ENCODE measurements around the gene WDR59. TPM values are rescaled to one million over a fixed set of nuclear protein-coding genes. Genes with fewer than 3 reads are reported as not detected.

The WDR59 gene
- total RNA-seq, 3 donors from 2014 or later: 21.8 to 61.0 (median 43.6) TPM

DNA sequence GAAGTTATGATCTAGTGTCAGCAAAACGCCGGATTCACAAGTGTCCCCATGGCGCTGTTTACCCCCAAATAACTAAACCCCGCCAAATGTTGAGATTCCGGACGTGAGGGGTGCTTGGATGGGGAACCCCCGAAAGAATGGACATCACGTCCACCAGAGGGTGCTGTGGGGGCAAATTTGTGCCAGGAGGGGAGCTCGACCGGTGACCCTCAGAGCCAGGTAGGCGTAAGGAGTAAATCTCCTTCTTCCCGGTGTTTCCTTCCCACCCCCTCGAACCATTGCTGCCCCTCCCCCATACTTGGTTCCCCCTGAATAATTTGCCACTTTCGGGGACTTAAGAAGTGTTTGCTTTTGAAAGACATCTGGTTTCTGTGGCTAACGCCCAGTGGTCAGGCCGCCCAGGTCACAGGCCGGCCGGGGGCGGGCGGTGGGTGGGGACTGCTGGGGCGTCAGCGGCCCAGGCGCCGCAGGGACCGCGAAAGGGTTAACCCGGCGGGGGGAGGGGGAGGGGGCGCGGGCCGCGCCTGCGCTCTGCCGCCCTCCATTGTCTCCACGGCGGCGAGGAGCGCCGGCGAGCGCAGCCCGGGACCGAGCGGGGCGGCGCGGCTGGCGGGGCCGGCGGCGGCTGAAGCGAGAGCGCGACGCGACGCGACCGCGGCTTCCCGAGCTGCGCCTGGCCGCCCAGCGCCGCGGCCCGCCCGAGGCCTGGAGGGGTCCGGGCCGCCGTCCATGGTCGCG, 13.7 kb upstream of the WDR59 start, which contains the start of gene ZNRF1:
Gene ZNRF1, plus strand, starts transcription at position 544 of the 738 bp plus-strand sequence. CDS start 648 bp downstream, outside the sequence.
- no peaks in the 10 kb centered on the region for H3K27me3 ChIP-seq
- H3K4me1 ChIP-seq: peaks cover 0 to 6% of the 10 kb centered on the region in 2 donors
- peak; percentile 65 to 84 for DNase-seq (ENCODE audit: low spot score in 2 of 2)
- H3K9me3 ChIP-seq: no peaks in the 10 kb centered on the region
- intact Hi-C loops (cut with DNase I; ENCODE audit: low total_unique reads): no loop called here
- H3K4me3 ChIP-seq: peak within 1 kb of the TSS; percentile 79 to 94 (median 80)
- peak; percentile 75 to 87 (median 86) for TF ChIP-seq CTCF (IDR thresholded peaks at IDR 0.05)
- TF ChIP-seq POLR2A (IDR thresholded peaks at IDR 0.05): no peak
- TF ChIP-seq POLR2AphosphoS5 (IDR thresholded peaks at IDR 0.05): peak in 1 of 3 donors; percentile 47
- no peaks in the 10 kb centered on the region for H3K36me3 ChIP-seq
- H3K27ac ChIP-seq: peak within 1 kb of the TSS; percentile 84 to 86

GRCh38 chr16:74997042-74997491, 12.1 kb upstream of the WDR59 start:
- Histone ChIP-seq H3K27ac (no peak overlapping the region), H3K36me3 (no peaks in the 10 kb centered on the region), H3K4me3 (no peak overlapping the region), H3K4me1 (no peaks in the 10 kb centered on the region), H3K27me3 (no peaks in the 10 kb centered on the region), H3K9me3 (no peaks in the 10 kb centered on the region)
- DNase-seq (ENCODE audit: low spot score in 2 of 2): no peak
- intact Hi-C loops (cut with DNase I; ENCODE audit: low total_unique reads): no loop called here
- TF ChIP-seq POLR2A (IDR thresholded peaks at IDR 0.05) (no peak), POLR2AphosphoS5 (IDR thresholded peaks at IDR 0.05) (no peak), CTCF (IDR thresholded peaks at IDR 0.05) (no peak)

DNA sequence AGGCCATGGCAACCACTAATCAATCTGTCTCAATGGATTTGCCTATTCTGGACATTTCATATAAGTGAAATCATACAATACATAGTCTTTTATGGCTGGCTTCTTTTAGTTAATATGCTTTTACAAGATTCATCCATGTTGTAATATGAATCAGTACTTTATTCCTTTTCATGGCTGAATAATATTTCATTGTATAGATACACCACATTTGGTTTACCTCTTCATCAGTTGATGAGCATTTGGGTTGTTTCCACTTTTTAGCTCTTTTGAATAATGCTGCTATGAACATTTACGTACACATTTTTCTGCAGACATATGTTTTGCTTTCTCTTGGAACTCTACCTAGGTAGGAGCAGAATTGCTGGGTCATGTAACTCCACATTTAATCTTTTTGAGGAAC, 11.1 kb upstream of the WDR59 start:
- no peak for TF ChIP-seq POLR2AphosphoS5 (IDR thresholded peaks at IDR 0.05)
- TF ChIP-seq CTCF (IDR thresholded peaks at IDR 0.05): no peak
- no peak for TF ChIP-seq POLR2A (IDR thresholded peaks at IDR 0.05)
- intact Hi-C loops (cut with DNase I; ENCODE audit: low total_unique reads): no loop called here
- no peak for DNase-seq (ENCODE audit: low spot score in 2 of 2)
- Histone ChIP-seq H3K36me3 (no peaks in the 10 kb centered on the region), H3K27me3 (no peaks in the 10 kb centered on the region), H3K4me1 (no peaks in the 10 kb centered on the region), H3K4me3 (no peak overlapping the region), H3K9me3 (no peaks in the 10 kb centered on the region), H3K27ac (no peak overlapping the region)

GRCh38 chr16:74991593-74992403, 6.9 kb upstream of the WDR59 start:
- TF ChIP-seq POLR2AphosphoS5 (IDR thresholded peaks at IDR 0.05): no peak
- TF ChIP-seq POLR2A (IDR thresholded peaks at IDR 0.05): no peak
- TF ChIP-seq CTCF (IDR thresholded peaks at IDR 0.05): no peak
- no peaks in the 10 kb centered on the region for H3K27me3 ChIP-seq
- no peaks in the 10 kb centered on the region for H3K9me3 ChIP-seq
- no peaks in the 10 kb centered on the region for H3K4me1 ChIP-seq
- no peaks in the 10 kb centered on the region for H3K36me3 ChIP-seq
- H3K4me3 ChIP-seq: no peak overlapping the region
- H3K27ac ChIP-seq: peak overlapping the region; percentile 57 to 73
- DNase-seq (ENCODE audit: low spot score in 2 of 2): no peak
- intact Hi-C loops (cut with DNase I; ENCODE audit: low total_unique reads): no loop called here

- H3K27ac ChIP-seq: peak overlapping the region in 1 of 2 donors; percentile 57
- H3K36me3 ChIP-seq: no peaks in the 10 kb centered on the region
- no peaks in the 10 kb centered on the region for H3K4me1 ChIP-seq
- H3K4me3 ChIP-seq: no peak overlapping the region
- H3K27me3 ChIP-seq: no peaks in the 10 kb centered on the region
- TF ChIP-seq CTCF (IDR thresholded peaks at IDR 0.05) (no peak), POLR2AphosphoS5 (IDR thresholded peaks at IDR 0.05) (no peak), POLR2A (IDR thresholded peaks at IDR 0.05) (no peak)
- intact Hi-C loops (cut with DNase I; ENCODE audit: low total_unique reads): no loop called here
- H3K9me3 ChIP-seq: no peaks in the 10 kb centered on the region
- no peak for DNase-seq (ENCODE audit: low spot score in 2 of 2)
These were observed 6.3 kb upstream of the WDR59 start for GRCh38 chr16:74991268-74991592.
